HCT116 (cell line): ENCODE results near the gene SPCS3. TPM values are rescaled to one million over a fixed set of nuclear protein-coding genes. Genes with fewer than 3 reads are reported as not detected.

Source experiments
- ATAC-seq: fragments of 200-7000 bp; cut with Tn5 transposase; 2 replicates; pipeline ENCODE4 v1.9.1; 2020; ENCODE audit warnings: mild to moderate bottlenecking, moderate library complexity
- BruUV-seq: library from RNA; stranded (reverse); fragments of 400-500 nt; replicated peaks from 2 replicates; lab custom pipeline; 2021; lab: Mats Ljungman, UMichigan
- CTCF ChIA-PET: fragments of 300-600 bp; sonication (Branson Sonifier 250); formaldehyde crosslinking; loops from one replicate; lab custom pipeline; 2021; ENCODE audit warnings: antibody characterized with exemption; lab: Charles Lee
- POLR2A ChIA-PET: fragments of 300-600, 350-600 bp; sonication (Branson Sonifier 250); formaldehyde crosslinking; loops from one replicate; lab custom pipeline; 2021; ENCODE audit warnings: antibody characterized with exemption; lab: Charles Lee
- RAD21 ChIA-PET, 2 experiments: fragments of 300-600 bp; sonication (Branson Sonifier 250); formaldehyde crosslinking; loops; one replicate each; lab custom pipeline; 2023; ENCODE audit warnings: low total read pairs in 2 of 2; ENCODE audit not compliant: uncharacterized antibody in 2 of 2, unreplicated experiment in 2 of 2, low non-redundant PET in 1 of 2; lab: Charles Lee
- DNase-seq: peaks from one replicate; pipeline ENCODE4 v3.0.0-alpha.2; 2010; ENCODE audit warnings: low read depth, low spot score
- H2AFZ ChIP-seq: fragments of 200-600 bp; shearing (Covaris generic), sonication (generic); 2 replicates; pipeline ENCODE4 v1.6.1; 2017; ENCODE audit warnings: low read depth, mixed run types, mixed read lengths, antibody characterized with exemption, low read length; ENCODE audit not compliant: poor library complexity, severe bottlenecking
- H3K27ac ChIP-seq: 2 replicates; pipeline ENCODE4 v1.5.1; 2012; ENCODE audit warnings: low read depth, low read length
- H3K27me3 ChIP-seq: fragments of 200-600 bp; sonication (generic); 2 replicates; pipeline ENCODE4 v1.6.1; 2016; ENCODE audit warnings: mixed run types, low read length, mixed read lengths; ENCODE audit not compliant: insufficient read depth
- H3K36me3 ChIP-seq, 2 experiments: fragments of 200-500 bp in 1 of 2; fragments of 200-600 bp in 1 of 2; sonication (Bioruptor generic) in 1 of 2; sonication (generic) in 1 of 2; 2 replicates each; pipeline versions ENCODE4 v1.5.1 to v1.6.1; 2014 to 2016; ENCODE audit warnings: low read length in 2 of 2, inconsistent platforms in 1 of 2, mixed read lengths in 1 of 2, mixed run types in 1 of 2; ENCODE audit not compliant: insufficient read depth in 2 of 2, control insufficient read depth in 1 of 2
- H3K4me1 ChIP-seq, 2 experiments: fragments of 200-600 bp in 1 of 2; sonication (generic) in 1 of 2; 2 replicates each; pipeline versions ENCODE4 v1.5.1 to v1.6.1; 2012 to 2017; ENCODE audit warnings: low read length in 2 of 2, inconsistent platforms in 1 of 2, mild to moderate bottlenecking in 1 of 2, mixed read lengths in 1 of 2, mixed run types in 1 of 2, moderate library complexity in 1 of 2; ENCODE audit not compliant: insufficient read depth in 2 of 2, control insufficient read depth in 1 of 2
- H3K4me2 ChIP-seq: fragments of 200-600 bp; sonication (generic); 2 replicates; pipeline ENCODE4 v1.6.1; 2017; ENCODE audit warnings: mixed run types, low read length, mixed read lengths
- H3K4me3 ChIP-seq, 2 experiments: fragments of 200-600 bp in 1 of 2; sonication (generic) in 1 of 2; replicated peaks in 1 of 2; 2 replicates each; pipeline ENCODE4 v1.5.1; 2011 to 2016; ENCODE audit warnings: low read length in 2 of 2, control low read depth in 1 of 2, low read depth in 1 of 2, mild to moderate bottlenecking in 1 of 2, mixed read lengths in 1 of 2, mixed run types in 1 of 2
- H3K79me2 ChIP-seq: fragments of 200-600 bp; sonication (generic); 2 replicates; pipeline ENCODE4 v1.6.1; 2017; ENCODE audit warnings: mild to moderate bottlenecking, mixed run types, low read length, moderate library complexity, mixed read lengths; ENCODE audit not compliant: insufficient read depth
- H3K9ac ChIP-seq: fragments of 200-600 bp; sonication (generic); 2 replicates; pipeline ENCODE4 v1.6.1; 2016; ENCODE audit warnings: low read length, mixed read lengths
- H3K9me2 ChIP-seq: fragments of 200-600 bp; sonication (generic), shearing (Covaris generic); 2 replicates; pipeline ENCODE4 v1.6.1; 2017; ENCODE audit warnings: mixed run types, mild to moderate bottlenecking, moderate library complexity; ENCODE audit not compliant: insufficient read depth
- H3K9me3 ChIP-seq, 2 experiments: fragments of 200-500 bp in 1 of 2; fragments of 200-600 bp in 1 of 2; sonication (Bioruptor generic) in 1 of 2; sonication (generic) in 1 of 2; 2 replicates each; pipeline ENCODE4 v1.6.1; 2014 to 2017; ENCODE audit warnings: low read length in 2 of 2, mixed read lengths in 2 of 2, inconsistent platforms in 1 of 2, low read depth in 1 of 2, mild to moderate bottlenecking in 1 of 2, mixed run types in 1 of 2, moderate library complexity in 1 of 2; ENCODE audit not compliant: control insufficient read depth in 1 of 2, insufficient read depth in 1 of 2
- H4K20me1 ChIP-seq: fragments of 200-600 bp; sonication (generic), shearing (Covaris generic); 2 replicates; pipeline ENCODE4 v1.6.1; 2017; ENCODE audit warnings: mixed run types, mild to moderate bottlenecking, moderate library complexity; ENCODE audit not compliant: insufficient read depth
- CTCF ChIP-seq, 3 experiments: fragments of 200-600 bp in 1 of 3; sonication (generic) in 1 of 3; IDR thresholded peaks in 2 of 3; conservative IDR thresholded peaks in 1 of 3; 2 replicates each; pipeline ENCODE4 v1.5.1; 2012 to 2017; ENCODE audit warnings: low read depth in 2 of 3, low read length in 2 of 3, antibody characterized with exemption in 1 of 3, borderline replicate concordance in 1 of 3, control low read depth in 1 of 3, mild to moderate bottlenecking in 1 of 3, mixed read lengths in 1 of 3, mixed run types in 1 of 3, moderate library complexity in 1 of 3; ENCODE audit not compliant: insufficient read depth in 1 of 3
- EZH2 ChIP-seq: fragments of 200-600 bp; sonication (generic); IDR thresholded peaks from 2 replicates; pipeline ENCODE4 v1.6.1; 2017; ENCODE audit warnings: antibody characterized with exemption, mixed run types
- POLR2A ChIP-seq: IDR thresholded peaks from 2 replicates; pipeline ENCODE4 v1.7.0; 2011; ENCODE audit warnings: borderline replicate concordance; ENCODE audit not compliant: insufficient read depth, insufficient read length; ENCODE audit errors: extremely low read depth
- POLR2AphosphoS5 ChIP-seq: IDR thresholded peaks from 2 replicates; pipeline ENCODE4 v1.6.1; 2011; ENCODE audit warnings: mild to moderate bottlenecking, low read depth, low read length, moderate library complexity
- SIN3A ChIP-seq: IDR thresholded peaks from 2 replicates; pipeline ENCODE4 v1.6.1; 2012; ENCODE audit warnings: low read depth
- ZBTB33 ChIP-seq: IDR thresholded peaks from 2 replicates; pipeline ENCODE4 v1.6.1; 2011; ENCODE audit warnings: mild to moderate bottlenecking, low read length, moderate library complexity; ENCODE audit not compliant: insufficient replicate concordance; ENCODE audit errors: extremely low read depth
- ZNF274 ChIP-seq: fragments of 200-500 bp; sonication (Bioruptor generic); IDR thresholded peaks from 2 replicates; pipeline ENCODE4 v1.6.1; 2014; ENCODE audit warnings: mild to moderate bottlenecking, low read depth, low read length, inconsistent platforms
- intact Hi-C: fragments of 100-400 bp; cut with micrococcal nuclease; formaldehyde crosslinking; loops from 2 replicates; pipeline ENCODE4 v1.10.0; 2022
- total RNA-seq: library from RNA; stranded (reverse); gene quantifications from one replicate; pipeline ENCODE4 v1.2.1, GENCODE V29; 2021; ENCODE audit not compliant: unreplicated experiment

SPCS3 gene
- total RNA-seq, 1 experiment from 2014 or later: 135 TPM

GRCh38 chr4:176309046-176309445 is 10.7 kb upstream of the SPCS3 start:
- CTCF ChIA-PET: no interaction called here
- no peak for TF ChIP-seq POLR2A
- no peak for TF ChIP-seq SIN3A
- no peak for TF ChIP-seq CTCF (IDR thresholded peaks at IDR 0.05 in 2 of 3, conservative IDR thresholded peaks at IDR 0.05 in 1 of 3; ENCODE audit: borderline replicate concordance in 1 of 3, insufficient read depth in 1 of 3, low read depth in 2 of 3, low read length in 2 of 3)
- no peak for TF ChIP-seq EZH2
- no peak for TF ChIP-seq POLR2AphosphoS5
- no peak for TF ChIP-seq ZNF274
- TF ChIP-seq ZBTB33: no peak
- no TSS peak for BruUV-seq
- POLR2A ChIA-PET: no interaction called here
- Histone ChIP-seq H3K79me2 (no peaks in the 10 kb centered on the region), H4K20me1 (no peaks in the 10 kb centered on the region), H3K4me3 (no peak overlapping the region), H3K27me3 (no peaks in the 10 kb centered on the region), H3K36me3 (no peaks in the 10 kb centered on the region), H3K9ac (no peak overlapping the region), H3K4me1 (peaks cover 0 to 16% of the 10 kb centered on the region in 2 experiments; a peak in 2 of 4 replicates), H3K4me2 (no peak overlapping the region), H3K9me3 (no peaks in the 10 kb centered on the region), H3K9me2 (no peaks in the 10 kb centered on the region), H2AFZ (no peak overlapping the region), H3K27ac (no peak overlapping the region)
- RAD21 ChIA-PET: no interaction called here
- intact Hi-C loops: no loop called here
- DNase-seq (no peak), ATAC-seq (no peak)
